Right forelimb (tissue), 1 donor: ENCODE measurements around the gene TENT4B.

Source experiments
- DNase-seq: peaks from one replicate; pipeline ENCODE4 v3.0.0-alpha.2; 2018

The TENT4B gene

GRCh38 chr16:50198802-50199403 is 45.8 kb downstream of the TENT4B start:
- DNase-seq, result no peak

- DNase-seq, result no peak
These were observed 48.7 kb downstream of the TENT4B start for GRCh38 chr16:50201787-50202186.

GRCh38 chr16:50202926-50203624 is 50.0 kb downstream of the TENT4B start:
- no peak for DNase-seq

- no peak for DNase-seq
These were observed 50.6 kb downstream of the TENT4B start for GRCh38 chr16:50203681-50204080.

- no peak for DNase-seq
These were observed 51.5 kb downstream of the TENT4B start for GRCh38 chr16:50204453-50205108.

GRCh38 chr16:50207652-50208051 is 54.5 kb downstream of the TENT4B start:
- no peak for DNase-seq

- DNase-seq, result no peak
These were observed 55.4 kb downstream of the TENT4B start for GRCh38 chr16:50208460-50208931.

- no peak for DNase-seq
These were observed 56.6 kb downstream of the TENT4B start for GRCh38 chr16:50209546-50210265.

GRCh38 chr16:50210266-50211038 is 57.3 kb downstream of the TENT4B start:
- DNase-seq, result peak; percentile 73

GRCh38 chr16:50213939-50214519 is 60.9 kb downstream of the TENT4B start:
- no peak for DNase-seq

GRCh38 chr16:50215680-50216079 is 62.6 kb downstream of the TENT4B start:
- no peak for DNase-seq

- no peak for DNase-seq
These were observed 63.1 kb downstream of the TENT4B start for GRCh38 chr16:50216231-50216630.

- DNase-seq, result no peak
These were observed 66.4 kb downstream of the TENT4B start for GRCh38 chr16:50219402-50219975.

- DNase-seq, result no peak
These were observed 71.2 kb downstream of the TENT4B start for GRCh38 chr16:50224286-50224685.

GRCh38 chr16:50227120-50227519 is 74.0 kb downstream of the TENT4B start:
- DNase-seq, result no peak

GRCh38 chr16:50227665-50228064 is 74.6 kb downstream of the TENT4B start:
- DNase-seq, result no peak

GRCh38 chr16:50228364-50228868 is 75.3 kb downstream of the TENT4B start:
- no peak for DNase-seq

- no peak for DNase-seq
These were observed 76.1 kb downstream of the TENT4B start for GRCh38 chr16:50229149-50229726.

- DNase-seq, result no peak
These were observed 81.9 kb downstream of the TENT4B start for GRCh38 chr16:50234771-50235556.

- no peak for DNase-seq
These were observed 82.5 kb downstream of the TENT4B start for GRCh38 chr16:50235581-50235980.
